Retinal pigment epithelial cell (primary cell): ENCODE data around the gene BMERB1.
"Not testable (repeated sequence)": the region's sequence is repeated elsewhere in the genome, so short reads cannot be mapped to it uniquely, and the experiment has no call there.

Experiments used
- DNase-seq: peaks from one replicate; pipeline ENCODE4 v3.0.0-alpha.2; 2010; ENCODE audit warnings: low read depth
- H3K4me3 ChIP-seq: 2 replicates; pipeline ENCODE4 v1.5.1; 2011; ENCODE audit warnings: mild to moderate bottlenecking, low read length, control low read depth, moderate library complexity
- CTCF ChIP-seq: conservative IDR thresholded peaks from 2 replicates; pipeline ENCODE4 v1.5.1; 2011; ENCODE audit warnings: low read depth, low read length, control low read depth, inconsistent platforms

Gene BMERB1

GRCh38 chr16:15450624-15451023 lies 16.2 kb downstream of the BMERB1 start:
- TF ChIP-seq CTCF, result no peak
- DNase-seq, result no peak
- no peak overlapping the region for H3K4me3 ChIP-seq

- TF ChIP-seq CTCF, result no peak
- no peak for DNase-seq
- H3K4me3 ChIP-seq, result no peak overlapping the region
These were observed 16.8 kb downstream of the BMERB1 start for GRCh38 chr16:15451098-15451731.

GRCh38 chr16:15452246-15452855 lies 18.0 kb downstream of the BMERB1 start:
- no peak overlapping the region for H3K4me3 ChIP-seq

GRCh38 chr16:15453296-15453695 lies 18.9 kb downstream of the BMERB1 start:
- DNase-seq, H3K4me3 ChIP-seq: not testable (repeated sequence)

More at GRCh38 chr16:15452246-15452855, 18.0 kb downstream of the BMERB1 start:
- DNase-seq, result no peak
- TF ChIP-seq CTCF, result no peak

- DNase-seq, H3K4me3 ChIP-seq: not testable (repeated sequence)
These were observed 20.5 kb downstream of the BMERB1 start for GRCh38 chr16:15454933-15455332.

- TF ChIP-seq CTCF, result no peak
- H3K4me3 ChIP-seq, result no peak overlapping the region
- no peak for DNase-seq
These were observed 23.0 kb downstream of the BMERB1 start for GRCh38 chr16:15457400-15457799.

- no peak for DNase-seq
- no peak for TF ChIP-seq CTCF
These were observed 23.6 kb downstream of the BMERB1 start for GRCh38 chr16:15457958-15458357.

GRCh38 chr16:15459791-15460190 lies 25.4 kb downstream of the BMERB1 start:
- no peak overlapping the region for H3K4me3 ChIP-seq
- no peak for DNase-seq
- no peak for TF ChIP-seq CTCF

More at GRCh38 chr16:15457958-15458357, 23.6 kb downstream of the BMERB1 start:
- no peak overlapping the region for H3K4me3 ChIP-seq
